Activated CD4-positive, CD25-positive, alpha-beta regulatory T cell treated with anti-CD3 and anti-CD28 coated beads, Interleukin-2, amount 50 U/mL, for 16 hours (primary cell): ENCODE results near the gene GRIK2.

Experiments
- DNase-seq: peaks from one replicate; pipeline ENCODE4 v3.0.0-alpha.2; 2020; ENCODE audit warnings: low read depth, low spot score

The GRIK2 gene

GRCh38 chr6:101454106-101454676, 60.7 kb downstream of the GRIK2 start:
- no peak for DNase-seq

GRCh38 chr6:101458336-101458735, 64.8 kb downstream of the GRIK2 start:
- DNase-seq, result no peak

DNA sequence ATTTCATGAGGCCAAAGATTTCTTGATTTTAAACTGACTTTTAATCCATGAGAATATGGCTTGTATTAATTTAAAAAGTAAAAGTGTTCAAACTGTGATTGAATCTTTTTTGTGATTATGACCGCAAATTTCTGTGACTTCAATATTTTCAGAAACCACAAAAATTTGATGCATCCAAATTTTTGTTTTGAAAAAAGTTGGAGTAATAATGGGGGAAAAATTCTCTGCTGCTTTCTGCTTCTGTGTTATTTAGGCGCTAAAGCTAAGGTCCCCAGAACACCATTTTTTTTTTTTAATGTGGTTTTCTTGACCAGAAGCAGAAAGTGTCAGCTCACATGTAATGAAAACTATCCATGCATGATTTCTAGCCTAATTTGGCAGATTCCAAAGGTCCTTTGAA, 65.3 kb downstream of the GRIK2 start:
- DNase-seq, result no peak

DNA sequence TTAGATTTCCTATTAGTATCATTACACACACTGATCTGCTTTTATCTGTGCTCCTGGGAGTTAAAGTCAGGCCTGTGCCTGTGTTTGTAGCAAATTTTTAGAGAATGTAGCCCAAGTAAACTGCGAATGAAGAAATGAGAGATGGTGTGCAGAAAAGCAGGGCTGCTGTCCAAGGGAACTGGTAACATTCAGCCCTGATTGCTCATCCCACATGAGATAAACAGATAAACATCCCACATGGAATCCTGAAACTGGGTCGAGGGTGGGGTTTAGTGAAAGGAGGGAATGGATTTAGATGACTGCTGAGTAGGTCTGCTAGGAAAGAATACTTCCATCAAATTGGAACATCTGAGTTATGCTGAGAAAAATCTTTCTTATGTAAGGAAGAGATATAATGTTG, 69.1 kb downstream of the GRIK2 start:
- DNase-seq, result no peak

DNA sequence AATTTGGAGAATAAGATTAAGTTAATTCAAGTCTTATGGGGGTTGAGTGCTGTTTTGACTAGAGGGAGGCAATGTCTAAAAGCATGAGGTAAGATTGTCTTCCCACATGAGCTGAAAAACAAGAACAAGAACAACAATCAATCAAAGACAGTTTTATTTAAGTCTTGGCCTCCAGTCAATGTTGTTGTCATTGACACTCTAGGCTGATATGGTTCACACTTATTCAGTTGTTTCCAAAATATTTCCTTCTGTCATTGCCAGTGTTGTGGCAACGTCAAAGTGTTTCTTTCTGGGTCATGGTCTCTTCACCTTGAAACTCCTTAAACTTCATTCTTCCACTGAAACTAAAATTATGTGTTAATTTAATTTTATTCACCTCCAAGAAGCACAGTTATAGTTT, 72.4 kb downstream of the GRIK2 start:
- no peak for DNase-seq

- no peak for DNase-seq
Observed at GRCh38 chr6:101477436-101477835, 83.9 kb downstream of the GRIK2 start.

DNA sequence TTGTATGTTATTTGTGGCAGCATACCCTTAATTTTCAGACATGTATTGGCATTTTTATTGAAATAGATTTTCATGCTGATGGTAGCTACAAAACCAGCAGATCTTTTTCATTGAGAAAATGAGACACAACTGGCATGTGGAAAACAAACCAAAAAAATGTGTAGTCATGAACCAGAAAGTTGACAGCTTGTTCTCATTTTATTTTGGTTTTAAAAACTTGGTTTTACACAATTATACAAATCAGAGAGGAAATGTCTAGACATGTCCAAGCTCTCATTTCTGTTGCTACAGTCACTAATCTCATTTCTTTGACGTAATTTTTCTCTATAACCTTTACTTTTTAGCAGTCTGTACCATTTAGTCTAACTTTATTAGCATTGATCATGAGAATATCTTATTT, 85.4 kb downstream of the GRIK2 start:
- DNase-seq, result no peak

DNA sequence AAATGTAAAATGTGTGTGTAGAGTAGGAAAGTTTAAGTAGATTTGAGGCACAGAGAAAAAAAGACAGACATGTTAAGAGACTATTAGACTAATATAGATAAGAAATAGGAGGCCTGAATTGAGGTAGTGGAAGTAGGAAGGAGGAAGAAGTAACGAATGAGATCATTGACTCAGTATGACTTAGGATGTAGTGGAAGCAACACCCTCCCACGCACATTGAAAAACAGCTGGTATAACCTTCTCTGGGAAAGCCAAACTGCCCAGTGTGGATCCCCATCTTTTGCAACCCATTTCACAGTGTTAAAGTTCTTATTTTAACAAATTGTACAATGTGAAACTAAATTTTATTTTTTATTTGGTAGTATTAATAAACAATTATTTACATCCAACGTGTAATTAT, 89.1 kb downstream of the GRIK2 start:
- no peak for DNase-seq

DNA sequence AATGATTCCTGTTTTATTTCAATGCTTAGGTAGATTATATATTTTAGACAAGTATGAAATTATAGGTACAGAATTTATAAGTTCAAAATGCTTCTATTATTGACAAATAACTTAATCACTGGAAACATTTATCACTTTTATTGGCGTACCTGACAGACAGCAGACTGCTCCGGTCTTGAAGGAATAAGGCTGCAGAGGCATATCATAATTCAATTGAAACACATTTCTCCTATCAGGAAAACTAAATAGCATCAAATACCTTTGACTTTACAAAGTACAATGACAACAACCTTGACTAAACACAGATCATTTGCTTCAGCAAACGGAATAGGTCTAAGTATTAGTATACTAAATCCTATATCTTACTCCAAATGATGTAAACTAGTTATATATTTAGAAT, 91.3 kb downstream of the GRIK2 start:
- DNase-seq, result no peak

GRCh38 chr6:101486124-101486523, 92.6 kb downstream of the GRIK2 start:
- no peak for DNase-seq

DNA sequence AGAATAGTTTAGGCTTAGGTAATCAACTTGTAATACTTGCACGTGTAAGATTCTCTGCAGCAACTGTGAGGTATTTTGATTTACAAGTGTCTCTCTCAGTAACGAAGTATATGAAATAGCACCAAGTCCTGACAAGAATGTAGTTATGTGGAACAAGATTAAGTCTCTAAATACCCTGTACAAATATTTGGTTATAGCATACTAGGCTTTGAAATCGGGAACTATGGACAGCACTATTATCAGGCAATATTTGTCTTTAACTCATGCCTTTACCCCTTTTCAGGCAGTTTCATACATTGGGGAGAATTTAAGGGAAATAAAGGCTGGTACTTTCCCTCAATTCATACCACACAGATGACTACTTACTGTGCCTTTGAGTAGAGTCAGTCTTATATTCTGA, 93.2 kb downstream of the GRIK2 start:
- no peak for DNase-seq

- DNase-seq, result no peak
Observed at GRCh38 chr6:101489456-101489855, 95.9 kb downstream of the GRIK2 start.

GRCh38 chr6:101490857-101491256, 97.3 kb downstream of the GRIK2 start:
- DNase-seq, result no peak

DNA sequence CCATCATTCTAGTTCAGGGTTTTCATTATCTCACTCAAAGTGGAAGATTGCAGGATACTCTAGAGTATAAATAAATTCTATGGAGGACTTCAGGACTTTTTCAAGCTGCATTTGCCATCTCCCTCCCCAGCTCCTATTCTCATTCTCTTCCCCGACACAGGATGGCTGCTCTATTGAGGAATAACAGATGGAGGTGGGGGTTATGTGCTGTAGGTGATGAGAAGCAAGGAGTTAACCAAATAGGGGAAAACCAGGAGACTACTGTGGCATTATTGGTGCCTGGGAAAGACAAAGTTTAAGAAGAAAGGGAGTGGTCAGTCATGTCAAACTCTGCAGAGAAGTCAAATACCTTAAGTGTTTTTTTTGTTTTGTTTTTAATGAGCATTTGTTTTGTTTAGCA, 109.3 kb downstream of the GRIK2 start:
- DNase-seq, result no peak

DNA sequence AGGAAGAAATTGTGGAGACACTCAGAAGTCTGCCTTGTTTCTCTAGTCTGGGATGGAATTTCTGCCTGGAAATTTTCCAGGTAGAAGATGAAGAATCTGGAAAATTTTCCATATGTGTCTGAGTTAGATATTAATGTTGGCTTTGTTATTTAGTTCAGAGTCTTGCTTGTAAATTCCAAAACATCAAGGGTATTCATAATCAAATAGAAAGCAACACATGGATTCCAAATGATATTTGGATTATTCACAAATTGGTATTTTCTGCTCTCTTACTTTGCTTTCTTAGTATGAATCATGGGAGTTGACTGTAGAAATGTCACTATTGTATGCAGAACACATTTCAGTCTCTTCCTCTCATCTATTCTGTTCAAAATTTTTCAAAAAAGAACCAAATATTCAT, 116.0 kb downstream of the GRIK2 start:
- DNase-seq, result no peak

DNA sequence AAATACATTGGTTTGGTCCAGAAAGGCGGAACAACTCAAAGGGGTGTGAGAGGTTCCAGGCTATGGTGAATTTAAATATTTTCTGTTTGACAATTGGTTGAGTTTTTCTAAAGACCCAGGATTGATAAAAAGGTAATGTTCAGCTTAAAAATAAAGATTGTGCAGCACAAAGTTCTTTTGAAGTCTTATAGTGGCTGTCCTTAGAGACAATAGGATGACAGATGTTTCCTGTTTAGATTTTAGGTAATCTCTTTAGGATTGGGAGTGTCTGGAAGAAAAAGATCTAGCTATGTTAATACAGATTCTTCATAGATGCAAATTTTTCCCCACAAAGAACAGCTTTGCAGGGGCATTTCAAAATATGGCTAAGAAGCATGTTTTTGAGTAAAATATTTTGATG, 119.7 kb downstream of the GRIK2 start:
- no peak for DNase-seq

DNA sequence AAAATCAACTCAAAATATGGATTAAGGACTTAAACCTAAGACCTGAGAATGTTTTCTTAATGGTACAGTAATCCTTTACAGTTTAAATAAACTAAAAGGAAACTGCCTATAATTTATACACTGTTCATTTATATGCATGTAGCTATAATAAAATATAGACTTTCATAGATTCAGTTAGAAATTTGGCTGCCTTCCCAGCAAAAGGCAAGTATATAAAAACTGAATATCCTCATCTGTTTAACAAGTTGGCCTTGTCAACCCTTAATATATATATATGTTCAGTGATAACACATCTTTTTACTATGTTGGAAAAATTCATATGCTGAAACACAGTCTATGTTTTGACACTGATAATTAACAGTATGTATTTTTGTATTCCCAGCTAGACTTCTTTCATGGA, 123.1 kb downstream of the GRIK2 start:
- DNase-seq, result no peak

DNA sequence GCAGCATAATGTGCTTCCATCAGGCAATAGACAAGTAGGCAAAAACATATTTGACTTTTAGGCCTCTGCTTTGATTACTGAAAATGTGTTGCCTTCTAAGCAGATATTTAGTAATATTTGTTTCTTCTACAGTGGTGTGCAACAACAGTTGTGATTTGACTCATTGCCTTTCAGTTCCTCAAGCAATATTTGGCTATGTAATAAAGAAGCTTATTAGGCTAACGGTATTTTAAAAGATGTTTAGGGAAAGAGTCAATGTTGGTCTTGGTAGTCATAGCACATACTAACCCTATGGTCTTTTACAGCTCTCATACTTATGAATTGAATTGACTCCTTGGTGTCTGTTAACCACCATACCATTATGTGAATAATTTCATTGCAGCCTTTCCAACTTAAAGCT, 124.1 kb downstream of the GRIK2 start:
- no peak for DNase-seq

DNA sequence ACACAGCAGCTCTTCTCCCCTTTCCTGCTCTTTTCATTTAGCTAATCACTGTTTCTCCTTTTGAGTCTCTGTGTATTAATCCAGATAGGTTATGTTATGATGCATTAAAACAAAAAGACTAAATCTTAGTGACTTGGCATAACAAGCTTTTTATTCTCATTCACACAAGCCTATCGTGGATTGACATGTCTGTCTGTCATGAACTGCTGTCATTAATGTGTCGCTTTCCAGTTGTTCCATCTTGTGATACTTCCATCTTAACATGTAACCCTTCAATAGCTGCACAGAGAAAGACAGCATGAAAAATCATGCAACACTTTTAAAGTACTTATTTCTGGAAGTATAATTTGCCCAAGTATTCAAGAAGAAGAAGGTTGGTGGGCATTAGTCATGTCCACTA, 128.7 kb downstream of the GRIK2 start:
- no peak for DNase-seq

- no peak for DNase-seq
Observed at GRCh38 chr6:101527467-101527866, 134.0 kb downstream of the GRIK2 start.

DNA sequence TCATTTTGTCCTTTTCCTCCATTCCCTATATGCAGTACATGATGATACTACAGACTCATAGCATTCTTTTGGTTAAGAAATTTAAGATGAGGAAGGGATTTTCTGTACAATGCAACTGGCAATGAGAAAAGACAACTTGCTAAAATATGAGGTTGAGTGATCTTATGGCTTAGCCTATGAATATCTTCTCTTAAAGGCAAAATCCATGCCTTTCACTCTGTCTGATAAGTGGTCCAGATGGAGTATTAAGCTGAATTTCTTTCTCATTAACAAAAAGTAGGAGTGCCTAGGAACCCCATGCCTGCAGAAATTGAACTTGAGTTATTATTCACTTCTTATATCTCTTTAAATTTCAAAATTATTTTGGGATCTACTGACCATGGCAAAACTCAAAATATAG, 135.3 kb downstream of the GRIK2 start:
- DNase-seq, result no peak

GRCh38 chr6:101531538-101531937, 138.0 kb downstream of the GRIK2 start:
- DNase-seq, result no peak

DNA sequence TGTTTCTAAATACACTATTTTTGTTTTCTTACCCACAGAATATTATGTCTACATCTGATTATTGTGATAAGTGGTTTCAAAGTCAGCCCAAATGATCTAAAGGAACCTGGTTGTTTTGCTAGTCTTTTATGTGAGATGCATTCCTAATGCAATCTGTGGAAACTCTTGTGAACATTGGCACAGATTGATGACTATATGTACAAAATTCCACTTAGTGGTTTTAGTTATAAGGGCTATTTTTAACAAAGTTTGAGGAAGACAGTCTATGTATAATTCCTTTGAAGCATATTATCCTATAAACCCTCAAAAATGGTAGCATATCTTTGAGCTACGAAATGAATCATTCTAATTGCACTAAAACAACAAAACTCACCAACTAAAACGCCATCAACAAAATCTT, 140.9 kb downstream of the GRIK2 start:
- no peak for DNase-seq

GRCh38 chr6:101534821-101535220, 141.3 kb downstream of the GRIK2 start:
- no peak for DNase-seq
